Breast epithelium (tissue), 4 donors: ENCODE results near the gene PLEKHA8. TPM values are rescaled to one million over a fixed set of nuclear protein-coding genes. Genes with fewer than 3 reads are reported as not detected.
A peak's percentile ranks its signal among the peaks of the same experiment; 100 is the strongest.

Experiments
- DNase-seq, 2 donors: peaks; one replicate each; pipeline ENCODE4 v3.0.0-alpha.2; 2019; ENCODE audit warnings: low spot score in 2 of 2
- H3K27ac ChIP-seq, 2 donors: fragments of 200-600 bp; sonication (generic) in 1 of 2; one replicate each; pipeline ENCODE4 v1.5.1; 2016 to 2019; ENCODE audit warnings: mild to moderate bottlenecking in 1 of 2
- H3K27me3 ChIP-seq, 2 donors: fragments of 200-600 bp; sonication (generic) in 1 of 2; one replicate each; pipeline versions ENCODE4 v1.5.1 to v1.6.0; 2017 to 2019; ENCODE audit warnings: control low read depth in 1 of 2, mild to moderate bottlenecking in 1 of 2
- H3K36me3 ChIP-seq: fragments of 200-600 bp; one replicate; pipeline ENCODE4 v1.5.1; 2019
- H3K4me1 ChIP-seq, 2 donors: fragments of 200-600 bp; sonication (generic); one replicate each; pipeline ENCODE4 v1.5.1; 2016 to 2019; ENCODE audit warnings: control low read depth in 1 of 2
- H3K4me3 ChIP-seq, 3 donors: fragments of 200-600 bp; sonication (generic); 1 replicate in 2 of 3; 2 replicates in 1 of 3; pipeline ENCODE4 v1.5.1; 2016 to 2019; ENCODE audit warnings: mild to moderate bottlenecking in 3 of 3, moderate library complexity in 2 of 3
- H3K9me3 ChIP-seq, 2 donors: fragments of 200-600 bp; sonication (generic) in 1 of 2; one replicate each; pipeline ENCODE4 v1.5.1; 2016 to 2019; ENCODE audit warnings: control low read depth in 1 of 2
- POLR2A ChIP-seq: fragments of 450-650 bp; IDR thresholded peaks from one replicate; pipeline ENCODE4 v1.6.1; 2016; ENCODE audit warnings: antibody characterized with exemption, mild to moderate bottlenecking, moderate library complexity
- POLR2AphosphoS5 ChIP-seq, 3 donors: sonication (generic); formaldehyde crosslinking; IDR thresholded peaks; one replicate each; pipeline ENCODE4 v1.6.1; 2017; ENCODE audit warnings: antibody characterized with exemption in 3 of 3
- intact Hi-C: fragments of 100-400 bp; cut with DNase I; formaldehyde crosslinking; loops from one replicate; pipeline ENCODE4 v1.15.1; 2023; ENCODE audit warnings: low total_unique reads
- total RNA-seq, 3 donors: library from RNA; depleted of rRNA; stranded (reverse); fragments of >200 nt; gene quantifications; one replicate each; pipeline ENCODE4 v1.1.0, GENCODE V29; 2016
- TF ChIP-seq, protein P1 (sequence below), 3 donors: fragments of 450-650 bp; IDR thresholded peaks; one replicate each; pipeline ENCODE4 v1.5.1; 2016 to 2017; ENCODE audit warnings: antibody characterized with exemption in 3 of 3, mild to moderate bottlenecking in 3 of 3, moderate library complexity in 3 of 3

PLEKHA8 gene
- total RNA-seq, 3 donors from 2014 or later = 7.5 to 15.1 (median 14.0) TPM

DNA sequence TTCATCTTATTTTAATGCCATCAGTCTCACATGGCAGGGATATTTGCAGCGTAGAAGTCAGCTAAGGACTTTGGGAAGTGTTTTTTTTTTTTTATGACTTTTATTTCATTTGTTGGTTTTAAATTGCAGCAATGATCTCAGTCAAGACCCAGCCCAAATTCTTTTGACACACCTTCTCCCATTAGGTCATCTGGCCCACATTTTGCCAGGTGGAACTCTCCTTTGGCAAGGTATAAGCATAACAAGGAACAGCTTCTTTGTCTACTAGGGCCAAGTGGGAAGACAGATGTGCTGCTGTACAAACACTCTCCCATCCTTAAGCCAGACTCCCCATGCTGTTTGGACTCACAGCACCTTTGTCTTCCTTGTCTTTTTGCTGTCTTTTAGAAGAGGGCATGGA is 41.8 kb downstream of the PLEKHA8 start:
- TF ChIP-seq POLR2A = no peak
- TF ChIP-seq POLR2AphosphoS5 (IDR thresholded peaks at IDR 0.05) = no peak
- TF ChIP-seq, protein P1, sequence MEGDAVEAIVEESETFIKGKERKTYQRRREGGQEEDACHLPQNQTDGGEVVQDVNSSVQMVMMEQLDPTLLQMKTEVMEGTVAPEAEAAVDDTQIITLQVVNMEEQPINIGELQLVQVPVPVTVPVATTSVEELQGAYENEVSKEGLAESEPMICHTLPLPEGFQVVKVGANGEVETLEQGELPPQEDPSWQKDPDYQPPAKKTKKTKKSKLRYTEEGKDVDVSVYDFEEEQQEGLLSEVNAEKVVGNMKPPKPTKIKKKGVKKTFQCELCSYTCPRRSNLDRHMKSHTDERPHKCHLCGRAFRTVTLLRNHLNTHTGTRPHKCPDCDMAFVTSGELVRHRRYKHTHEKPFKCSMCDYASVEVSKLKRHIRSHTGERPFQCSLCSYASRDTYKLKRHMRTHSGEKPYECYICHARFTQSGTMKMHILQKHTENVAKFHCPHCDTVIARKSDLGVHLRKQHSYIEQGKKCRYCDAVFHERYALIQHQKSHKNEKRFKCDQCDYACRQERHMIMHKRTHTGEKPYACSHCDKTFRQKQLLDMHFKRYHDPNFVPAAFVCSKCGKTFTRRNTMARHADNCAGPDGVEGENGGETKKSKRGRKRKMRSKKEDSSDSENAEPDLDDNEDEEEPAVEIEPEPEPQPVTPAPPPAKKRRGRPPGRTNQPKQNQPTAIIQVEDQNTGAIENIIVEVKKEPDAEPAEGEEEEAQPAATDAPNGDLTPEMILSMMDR (IDR thresholded peaks at IDR 0.05) = no peak
- Histone ChIP-seq H3K4me1 (no peaks in the 10 kb centered on the region), H3K27ac (no peak overlapping the region), H3K9me3 (no peaks in the 10 kb centered on the region), H3K36me3 (no peaks in the 10 kb centered on the region), H3K27me3 (no peaks in the 10 kb centered on the region), H3K4me3 (no peak overlapping the region)
- intact Hi-C loops = no loop called here
- no peak for DNase-seq

DNA sequence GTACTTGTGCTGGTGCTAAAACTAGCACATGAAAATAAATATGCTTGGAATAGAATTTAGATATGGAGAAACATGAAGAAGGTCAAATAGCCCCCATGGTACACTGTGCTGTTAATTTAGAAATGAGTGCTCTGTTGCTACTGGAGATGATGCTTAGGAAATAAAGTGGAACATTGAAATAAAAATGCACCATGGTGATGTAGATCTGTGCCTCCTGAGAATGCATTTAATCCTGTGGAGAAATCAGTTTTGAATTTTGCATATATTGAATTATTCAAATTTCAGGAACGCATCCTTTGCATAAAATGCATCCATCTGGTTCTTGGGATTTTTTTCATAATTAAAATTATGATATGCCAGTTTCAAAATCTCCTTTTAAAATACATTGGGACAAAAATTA is 44.5 kb downstream of the PLEKHA8 start:
- intact Hi-C loops = no loop called here

DNA sequence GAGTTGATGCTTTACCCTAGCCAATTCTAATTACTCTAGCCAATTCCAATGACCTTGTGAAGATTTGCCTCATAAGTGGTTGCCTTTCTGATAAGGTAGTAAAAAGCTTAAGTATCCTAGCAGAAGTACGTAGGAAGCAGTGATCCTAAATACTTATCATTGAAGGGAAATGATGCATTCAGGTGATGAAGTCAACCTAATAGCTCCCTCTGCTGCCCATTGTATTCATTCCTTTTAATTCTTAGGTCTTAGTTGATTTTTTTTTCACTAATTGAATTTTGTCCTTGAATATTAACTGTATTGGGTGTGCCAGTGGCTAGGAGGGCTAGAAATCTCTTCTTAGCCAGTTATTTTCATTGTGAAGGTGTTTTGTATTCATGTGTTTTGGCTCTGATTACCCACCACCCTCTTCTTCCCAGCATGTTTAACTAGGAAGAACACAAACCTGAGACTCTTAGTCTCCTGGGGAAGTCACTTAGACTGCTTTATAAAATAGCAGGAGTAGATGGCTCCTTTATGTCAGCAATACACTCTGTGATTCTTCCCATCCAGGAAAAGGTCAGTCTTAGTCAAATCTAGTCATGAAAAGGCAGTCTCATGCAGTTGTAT is 46.3 kb downstream of the PLEKHA8 start:
- H3K36me3 ChIP-seq = no peaks in the 10 kb centered on the region
- no peak overlapping the region for H3K4me3 ChIP-seq
- H3K9me3 ChIP-seq = no peaks in the 10 kb centered on the region
- no peak for DNase-seq
- H3K27ac ChIP-seq = no peak overlapping the region
- intact Hi-C loops = no loop called here
- TF ChIP-seq POLR2A (no peak), POLR2AphosphoS5 (IDR thresholded peaks at IDR 0.05) (no peak)
- TF ChIP-seq, protein P1 (IDR thresholded peaks at IDR 0.05) = peak in 1 of 3 donors; percentile 11
- no peaks in the 10 kb centered on the region for H3K4me1 ChIP-seq
- H3K27me3 ChIP-seq = no peaks in the 10 kb centered on the region

More for the DNA sequence above, 44.5 kb downstream of the PLEKHA8 start:
- TF ChIP-seq, protein P1 (IDR thresholded peaks at IDR 0.05) = no peak
- no peak for TF ChIP-seq POLR2AphosphoS5 (IDR thresholded peaks at IDR 0.05)
- TF ChIP-seq POLR2A = no peak
- Histone ChIP-seq H3K27ac (no peak overlapping the region), H3K36me3 (no peaks in the 10 kb centered on the region), H3K9me3 (no peaks in the 10 kb centered on the region), H3K27me3 (no peaks in the 10 kb centered on the region), H3K4me3 (no peak overlapping the region), H3K4me1 (no peaks in the 10 kb centered on the region)
- no peak for DNase-seq

DNA sequence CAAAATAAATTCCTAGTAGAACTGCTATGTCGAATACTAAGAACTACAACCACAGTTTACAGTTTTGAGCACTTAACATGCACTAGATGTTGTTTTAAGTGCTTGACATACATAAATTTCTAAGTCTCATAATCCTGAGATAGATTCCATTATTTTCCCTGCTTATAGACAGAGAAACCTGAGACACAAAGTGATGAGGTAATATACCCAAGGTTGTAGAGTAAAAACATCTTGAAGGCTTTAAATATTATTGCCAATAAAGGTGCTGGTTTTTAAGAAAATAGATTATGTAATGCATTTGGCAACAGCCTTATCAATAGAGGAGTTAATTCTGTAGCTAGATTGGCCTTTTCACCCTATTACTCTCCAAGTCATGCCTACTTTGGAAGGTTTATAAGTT is 48.2 kb downstream of the PLEKHA8 start:
- H3K36me3 ChIP-seq = no peaks in the 10 kb centered on the region
- no peak overlapping the region for H3K27ac ChIP-seq
- intact Hi-C loops = no loop called here
- DNase-seq = no peak
- no peaks in the 10 kb centered on the region for H3K4me1 ChIP-seq
- no peaks in the 10 kb centered on the region for H3K9me3 ChIP-seq
- no peak overlapping the region for H3K4me3 ChIP-seq
- TF ChIP-seq, protein P1 (IDR thresholded peaks at IDR 0.05) = no peak
- TF ChIP-seq POLR2AphosphoS5 (IDR thresholded peaks at IDR 0.05) = no peak
- TF ChIP-seq POLR2A = no peak
- no peaks in the 10 kb centered on the region for H3K27me3 ChIP-seq

DNA sequence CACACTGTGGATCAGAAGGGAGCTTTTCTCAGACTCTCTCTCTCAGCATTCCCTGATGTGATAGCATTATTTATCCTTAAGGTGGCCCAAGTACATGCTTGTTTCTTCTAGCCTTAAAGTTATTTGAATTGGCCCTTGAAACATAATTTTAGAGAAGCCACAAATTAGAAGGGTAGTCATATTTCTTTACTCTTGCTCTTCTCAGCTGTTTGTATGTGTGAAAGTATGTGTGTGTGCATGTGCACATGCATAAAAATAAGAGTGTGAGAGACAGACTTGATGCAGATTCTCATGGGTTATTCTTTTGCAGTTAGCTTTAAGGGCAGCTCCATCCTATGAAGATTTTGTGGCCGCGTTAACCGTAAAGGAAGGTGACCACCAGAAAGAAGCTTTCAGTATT is 50.1 kb downstream of the PLEKHA8 start:
- intact Hi-C loops = no loop called here
- TF ChIP-seq POLR2AphosphoS5 (IDR thresholded peaks at IDR 0.05) (no peak), POLR2A (no peak)
- TF ChIP-seq, protein P1 (IDR thresholded peaks at IDR 0.05) = no peak
- H3K27me3 ChIP-seq = no peaks in the 10 kb centered on the region

More for the DNA sequence above, 50.1 kb downstream of the PLEKHA8 start:
- no peaks in the 10 kb centered on the region for H3K9me3 ChIP-seq
- H3K4me3 ChIP-seq = no peak overlapping the region
- H3K36me3 ChIP-seq = no peaks in the 10 kb centered on the region
- H3K4me1 ChIP-seq = no peaks in the 10 kb centered on the region
- H3K27ac ChIP-seq = no peak overlapping the region
- no peak for DNase-seq
